HG03439 (cell line): ENCODE results near the gene CDX1.

Source experiments
- ATAC-seq: cut with Tn5 transposase; IDR thresholded peaks from one replicate; pipeline ENCODE4 v1.9.1; 2021; ENCODE audit warnings: mild to moderate bottlenecking, moderate library complexity; ENCODE audit not compliant: unreplicated experiment

Gene CDX1

DNA sequence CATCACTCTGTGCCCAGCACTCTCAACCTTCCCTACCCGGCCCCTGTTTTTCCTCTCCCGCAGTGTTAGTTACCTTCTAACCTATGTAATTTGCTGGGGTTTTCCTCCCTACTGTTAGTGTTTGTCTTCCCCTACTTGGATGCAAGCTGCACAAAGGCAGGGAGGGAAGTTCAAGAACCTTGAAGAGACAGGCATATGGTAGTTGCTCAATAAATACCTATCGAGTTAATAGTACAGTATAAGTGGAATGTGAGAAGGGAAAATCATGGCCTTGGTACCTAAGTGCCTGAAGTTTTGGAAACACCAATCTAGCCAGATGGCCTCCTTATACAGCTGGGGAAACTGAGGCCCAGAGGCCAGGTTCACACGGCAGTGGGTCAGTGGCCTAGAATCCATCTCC, 35.1 kb upstream of the CDX1 start:
- no peak for ATAC-seq

DNA sequence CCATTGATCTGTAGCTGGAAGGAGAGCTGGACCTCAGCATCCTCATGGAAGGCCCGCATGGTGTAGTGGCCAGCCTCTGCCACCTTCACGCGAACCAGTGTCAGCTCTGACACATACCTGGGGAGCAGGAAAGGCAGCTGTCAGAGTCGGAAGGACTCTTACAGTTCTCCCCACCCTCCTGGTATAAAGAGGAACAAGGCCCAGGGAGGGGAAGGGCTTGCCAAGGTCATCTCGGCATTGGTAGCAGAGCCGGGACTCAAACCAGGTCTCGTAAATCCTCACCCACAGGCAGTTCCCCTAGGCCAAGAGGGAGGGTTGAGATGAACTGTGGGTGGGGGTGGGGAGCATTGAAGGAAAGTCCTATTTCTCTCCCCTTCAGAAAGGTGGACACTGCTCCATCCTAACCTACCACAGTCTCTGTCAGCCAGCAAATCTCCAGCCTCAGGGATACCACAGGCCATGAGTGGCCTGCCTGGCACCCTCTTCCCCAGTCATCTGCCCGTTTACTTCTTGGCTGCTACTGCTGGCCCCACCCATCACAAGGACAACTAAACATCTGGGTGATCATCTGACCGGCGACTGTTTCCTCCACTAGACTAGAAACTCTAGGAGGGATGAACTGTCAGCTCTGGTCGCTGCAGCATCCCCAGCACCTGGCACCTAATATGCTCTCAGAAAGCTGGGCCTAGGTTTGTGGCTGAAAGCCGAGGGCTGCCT, 34.4 kb upstream of the CDX1 start:
- no peak for ATAC-seq

DNA sequence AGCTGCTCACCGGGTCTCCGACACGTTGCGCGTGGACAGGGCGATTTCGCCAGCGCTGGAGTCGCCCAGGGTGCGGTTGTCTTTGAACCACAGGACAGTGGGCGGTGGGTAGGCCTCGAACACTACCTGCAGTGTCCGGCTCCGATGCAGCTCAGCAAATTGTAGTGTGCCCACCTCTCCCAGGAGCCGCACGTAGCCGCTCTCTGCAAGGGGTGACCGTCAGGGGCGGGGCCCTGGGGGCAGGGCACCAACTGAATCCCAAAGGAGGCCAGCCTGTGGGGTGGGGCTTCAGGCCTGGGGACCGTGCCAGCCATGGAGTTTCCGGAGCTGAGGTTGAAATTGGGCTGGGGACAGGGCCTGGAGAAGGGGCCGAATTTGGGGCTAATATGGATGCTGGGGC, 33.8 kb upstream of the CDX1 start:
- ATAC-seq: no peak

DNA sequence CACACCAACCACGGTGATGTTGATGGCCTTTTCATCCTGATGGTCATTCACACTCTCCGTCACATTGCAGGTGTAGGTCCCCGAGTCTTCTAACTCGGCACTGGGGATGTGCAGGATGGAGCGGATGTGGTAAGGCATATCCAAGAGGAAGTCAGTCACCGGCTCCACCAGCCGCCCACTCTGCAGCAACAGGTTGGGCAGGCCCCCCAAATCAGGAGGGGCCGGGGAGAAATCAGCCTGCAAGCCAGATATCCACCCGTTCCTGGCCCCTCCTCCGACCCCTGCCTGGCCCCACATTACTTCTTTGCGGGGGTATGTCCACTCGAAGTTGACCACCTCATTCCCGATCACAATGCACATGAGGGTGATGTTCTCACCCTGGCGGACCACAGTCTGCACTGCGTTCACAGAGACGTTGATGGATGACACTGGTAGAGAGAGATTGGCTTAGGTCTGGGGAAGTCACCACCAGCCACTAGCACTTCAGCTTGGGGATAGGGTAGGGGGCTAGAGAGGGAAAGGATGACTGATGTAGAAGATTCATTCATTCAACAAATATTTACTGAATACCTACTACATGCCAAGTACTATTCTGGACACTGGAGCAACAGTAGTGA, 32.9 kb upstream of the CDX1 start:
- ATAC-seq: no peak

DNA sequence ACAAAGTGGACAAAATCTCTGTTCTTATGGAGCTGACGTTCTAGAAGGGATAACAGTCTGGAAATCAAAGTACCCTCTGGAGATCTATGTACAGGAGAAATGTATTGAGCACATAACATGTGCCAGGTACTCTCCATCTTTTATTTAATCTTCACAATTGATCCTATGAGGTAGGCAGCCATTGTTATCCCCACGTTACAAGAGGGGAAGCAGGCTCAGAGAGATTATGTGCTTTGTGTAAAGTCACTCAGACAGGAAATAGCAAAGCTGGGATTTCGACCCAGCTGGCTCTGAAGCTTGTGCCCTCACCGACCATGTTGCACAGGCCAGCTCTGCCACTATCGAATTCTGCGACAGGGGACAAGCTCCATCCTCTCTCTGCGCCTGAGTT, 32.4 kb upstream of the CDX1 start:
- ATAC-seq: no peak

GRCh38 chr5:150135557-150136304, 30.8 kb upstream of the CDX1 start:
- ATAC-seq: no peak

DNA sequence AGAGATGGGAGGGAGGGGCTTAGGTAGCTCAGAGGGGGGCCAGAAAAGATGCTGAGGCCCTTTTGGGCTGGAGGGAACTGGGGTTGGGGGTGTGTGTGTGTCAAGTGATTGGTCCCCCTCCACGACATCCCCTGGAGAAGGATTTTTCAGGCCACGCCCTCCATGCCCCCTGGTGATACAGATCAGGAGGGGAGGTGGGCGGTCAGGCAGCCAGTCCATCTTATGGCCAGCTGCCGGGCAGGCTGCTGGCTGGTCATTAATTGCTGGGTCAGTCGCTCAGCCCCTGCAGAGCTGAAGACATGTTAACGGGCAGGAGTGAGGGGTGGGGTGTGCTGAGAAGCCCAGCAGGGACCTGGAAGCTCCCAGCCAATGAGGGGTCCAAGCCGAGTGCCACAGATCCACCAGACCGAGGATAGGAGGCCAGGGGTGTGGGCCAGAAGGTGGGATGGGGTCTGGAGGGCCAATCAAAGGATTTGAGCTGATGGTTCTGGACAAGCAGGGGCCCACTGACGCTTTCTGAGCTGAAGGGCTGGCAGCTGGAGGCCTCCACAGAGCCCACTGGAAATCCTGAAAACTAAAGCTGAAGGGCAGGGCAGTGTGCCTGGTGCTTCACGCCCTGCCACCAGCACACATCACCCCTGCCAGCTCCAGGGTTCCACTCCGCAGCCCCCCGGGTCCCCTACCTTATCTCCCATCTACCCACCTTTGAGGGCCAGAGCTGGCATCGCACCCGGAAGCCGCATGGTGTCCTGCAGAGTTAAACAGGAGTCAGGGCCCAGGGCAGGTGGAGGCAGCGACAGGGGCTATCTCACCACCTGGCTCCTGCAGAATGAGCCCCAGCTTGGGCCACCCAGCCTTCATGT, 30.0 kb upstream of the CDX1 start:
- no peak for ATAC-seq

DNA sequence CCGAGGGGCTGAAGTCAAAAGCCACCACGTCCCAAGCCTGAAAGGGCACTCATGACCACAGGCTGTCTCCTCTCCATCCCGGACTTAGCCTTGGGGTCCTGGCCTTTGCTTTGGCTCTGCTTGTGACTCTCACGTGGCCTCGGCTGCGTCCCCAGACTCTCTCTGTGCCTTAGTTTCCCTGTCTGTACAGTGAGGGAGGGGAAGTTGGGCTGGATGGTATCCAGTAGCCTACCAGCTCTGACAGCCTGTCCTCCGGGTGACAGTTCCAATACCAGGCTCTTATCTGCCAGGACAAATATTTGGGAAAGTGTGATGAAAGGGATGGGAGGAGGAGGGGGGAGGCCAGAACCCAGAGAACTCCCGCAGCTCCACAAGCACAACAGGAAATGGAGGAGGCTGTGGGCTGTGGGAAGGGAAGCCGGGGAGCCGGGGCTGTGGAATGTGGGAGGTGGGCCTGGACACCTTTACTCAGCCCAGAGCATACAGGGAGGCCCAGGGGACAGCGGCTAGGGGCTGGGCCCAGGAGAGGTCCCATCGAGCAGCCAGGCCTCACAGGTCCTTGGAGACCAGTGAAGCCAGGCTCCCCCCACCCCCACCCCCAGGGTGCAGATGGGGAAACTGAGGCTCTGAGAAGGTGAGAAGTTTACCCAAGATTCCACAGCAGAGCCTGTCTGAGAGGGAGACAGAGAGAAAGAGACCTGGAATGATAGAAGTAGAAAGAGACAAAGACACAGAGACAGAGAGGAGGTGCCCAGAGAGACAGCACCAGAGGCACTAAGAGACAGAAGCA, 29.2 kb upstream of the CDX1 start:
- ATAC-seq: no peak

DNA sequence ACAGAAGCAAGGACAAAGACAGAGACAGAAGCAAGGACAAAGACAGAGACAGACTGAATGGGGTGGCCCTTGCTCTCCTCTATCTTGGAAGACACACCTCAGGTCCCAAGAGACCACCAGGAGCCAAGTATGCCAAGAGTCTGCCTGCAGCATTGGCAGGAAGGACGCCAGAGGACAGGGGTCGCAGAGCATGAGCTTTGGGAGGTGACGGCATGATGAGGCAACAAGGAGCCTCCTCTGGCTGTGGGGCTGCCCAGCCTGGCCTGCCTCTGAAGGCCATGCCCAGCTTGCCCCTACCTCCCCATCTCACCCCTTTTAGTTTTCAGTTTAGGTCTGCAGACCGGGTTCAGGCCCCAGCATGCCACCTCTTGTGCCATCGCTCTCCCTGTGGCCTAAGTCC, 28.6 kb upstream of the CDX1 start:
- ATAC-seq: no peak

DNA sequence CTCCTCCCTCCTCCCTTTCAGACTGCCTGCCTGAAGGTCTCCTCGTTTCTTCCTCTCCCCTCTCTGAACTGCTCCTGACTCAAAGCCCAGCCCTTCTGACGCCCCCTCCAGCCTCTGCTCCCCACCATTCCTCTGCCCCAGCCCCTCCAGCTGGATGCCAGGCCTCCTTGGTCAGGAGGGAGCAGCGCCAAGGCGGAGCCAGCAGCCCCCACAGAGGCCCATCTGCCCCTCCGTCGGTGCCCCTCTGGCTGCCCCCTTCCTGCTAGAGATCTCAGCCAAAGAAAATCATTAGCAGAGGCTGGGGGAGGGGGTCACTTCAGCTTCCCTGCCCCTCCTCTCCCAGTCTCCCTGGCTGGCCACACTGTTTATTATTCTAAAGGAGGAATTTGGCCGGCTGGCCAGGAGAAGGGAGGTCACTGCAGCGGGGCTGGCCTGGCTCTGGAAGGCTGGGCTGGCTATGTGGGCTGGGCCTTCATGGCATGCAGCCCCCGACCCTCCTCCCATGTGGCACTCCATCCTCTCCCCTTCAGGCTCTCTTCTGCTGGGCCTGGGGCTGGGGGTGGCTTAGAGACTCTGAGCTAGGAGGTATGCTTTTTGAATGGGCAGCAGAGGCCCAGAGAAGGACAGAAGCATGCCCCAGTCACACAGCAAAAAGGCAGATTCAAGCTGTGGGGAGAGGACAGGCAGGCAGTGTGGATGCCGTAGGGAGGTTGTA, 27.9 kb upstream of the CDX1 start:
- ATAC-seq: no peak

- no peak for ATAC-seq
Observed at GRCh38 chr5:150139334-150139733, 27.2 kb upstream of the CDX1 start.

GRCh38 chr5:150140830-150141229, 25.7 kb upstream of the CDX1 start:
- ATAC-seq: no peak

GRCh38 chr5:150141544-150142184, 24.9 kb upstream of the CDX1 start:
- ATAC-seq: no peak

GRCh38 chr5:150142185-150142958, 24.2 kb upstream of the CDX1 start:
- ATAC-seq: no peak

GRCh38 chr5:150142959-150143349, 23.6 kb upstream of the CDX1 start:
- no peak for ATAC-seq

DNA sequence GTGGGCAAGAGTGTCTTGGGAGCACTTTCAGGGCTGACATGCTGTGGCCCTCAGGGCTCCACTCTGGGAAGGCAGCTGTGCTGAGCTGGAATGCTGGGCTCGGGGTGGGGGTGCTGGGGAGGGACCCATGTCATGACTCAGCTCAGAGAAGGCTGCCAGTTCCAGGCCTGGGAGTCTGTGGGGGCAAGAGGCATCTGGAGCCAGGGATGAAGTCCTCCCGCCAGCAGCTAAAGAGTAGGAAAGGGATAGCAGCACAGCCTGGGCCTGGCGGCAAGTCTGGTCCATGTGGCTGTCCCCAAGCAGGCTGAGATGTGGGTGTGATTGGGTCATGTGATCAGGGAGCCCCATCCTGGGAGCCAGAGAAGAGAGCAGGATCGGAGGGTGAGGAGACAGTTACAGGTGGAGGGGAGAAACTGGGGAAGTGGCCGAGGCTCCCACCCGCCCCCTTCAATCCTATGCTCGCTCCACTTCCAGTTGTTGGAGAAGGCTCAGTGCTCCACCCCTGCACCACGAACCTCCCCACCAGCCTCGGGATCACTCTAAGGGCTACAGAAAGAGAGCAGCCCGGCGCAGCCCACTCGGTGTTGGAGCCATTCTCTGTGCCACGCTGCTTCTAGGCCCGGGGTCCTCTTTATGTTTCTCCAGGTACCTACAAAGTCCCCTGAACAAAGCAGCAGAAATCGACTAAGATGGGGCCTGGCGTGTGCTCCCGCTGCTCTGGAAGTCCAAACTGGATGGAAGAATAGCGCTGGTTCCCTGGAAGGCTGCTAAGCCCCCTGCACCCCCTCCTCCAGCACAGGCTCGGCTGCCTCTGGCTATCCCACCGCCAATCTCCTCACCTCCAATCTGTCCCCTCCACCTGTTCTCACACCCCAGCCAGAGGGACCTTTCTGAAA, 23.0 kb upstream of the CDX1 start:
- no peak for ATAC-seq

GRCh38 chr5:150144246-150144801, 22.3 kb upstream of the CDX1 start:
- ATAC-seq: no peak
